Endodermal cell (in vitro differentiated cells): ENCODE results near the gene TDRD10. TPM values are rescaled to one million over a fixed set of nuclear protein-coding genes. Genes with fewer than 3 reads are reported as not detected.

Experiments
- DNase-seq: peaks from one replicate; pipeline ENCODE4 v3.0.0-alpha.2; 2017
- H3K27ac ChIP-seq: 2 replicates; pipeline ENCODE4 v1.5.1; 2013; ENCODE audit warnings: mild to moderate bottlenecking, low read depth, low read length, moderate library complexity
- H3K27me3 ChIP-seq: 2 replicates; pipeline ENCODE4 v1.6.1; 2013; ENCODE audit warnings: mild to moderate bottlenecking, low read length, moderate library complexity; ENCODE audit not compliant: insufficient read depth, control insufficient read depth, poor library complexity, severe bottlenecking
- H3K36me3 ChIP-seq: 2 replicates; pipeline ENCODE4 v1.7.0; 2013; ENCODE audit warnings: mild to moderate bottlenecking, low read length, moderate library complexity; ENCODE audit not compliant: control insufficient read depth, insufficient read depth
- H3K4me1 ChIP-seq: one replicate; pipeline ENCODE4 v1.7.0; 2013; ENCODE audit warnings: low read length; ENCODE audit not compliant: control insufficient read depth, insufficient read depth
- H3K4me3 ChIP-seq: 2 replicates; pipeline ENCODE4 v1.5.1; 2013; ENCODE audit warnings: mild to moderate bottlenecking, low read length, moderate library complexity
- H3K9ac ChIP-seq: 2 replicates; pipeline ENCODE4 v1.6.1; 2013; ENCODE audit warnings: mild to moderate bottlenecking, low read length, moderate library complexity; ENCODE audit not compliant: poor library complexity, severe bottlenecking; ENCODE audit errors: extremely low read depth
- H3K9me3 ChIP-seq: 2 replicates; pipeline ENCODE4 v1.6.1; 2013; ENCODE audit warnings: mild to moderate bottlenecking, low read length, moderate library complexity; ENCODE audit not compliant: control insufficient read depth
- H3K27ac Mint-ChIP-seq: 2 replicates; pipeline ENCODE4 v1.8.0; 2020; ENCODE audit warnings: mixed read lengths
- H3K27me3 Mint-ChIP-seq: 2 replicates; pipeline ENCODE4 v1.8.0; 2021; ENCODE audit warnings: mild to moderate bottlenecking, mixed read lengths; ENCODE audit not compliant: insufficient read depth
- H3K36me3 Mint-ChIP-seq: 2 replicates; pipeline ENCODE4 v1.8.0; 2020; ENCODE audit warnings: low read depth, mixed read lengths
- H3K4me1 Mint-ChIP-seq: 2 replicates; pipeline ENCODE4 v1.8.0; 2020; ENCODE audit warnings: mixed read lengths
- H3K4me3 Mint-ChIP-seq: 2 replicates; pipeline ENCODE4 v1.8.0; 2020; ENCODE audit warnings: mild to moderate bottlenecking, moderate library complexity, mixed read lengths
- H3K9me3 Mint-ChIP-seq: 2 replicates; pipeline ENCODE4 v1.8.0; 2020; ENCODE audit warnings: mild to moderate bottlenecking, mixed read lengths
- CTCF ChIP-seq: fragments of 200-600 bp; sonication (generic); conservative IDR thresholded peaks from 2 replicates; pipeline ENCODE4 v1.5.0; 2021; ENCODE audit warnings: antibody characterized with exemption, mild to moderate bottlenecking
- WGBS, 2 experiments: methylation state at CpG; one replicate each; pipeline versions ENCODE4 v1.1.5 to v1.1.7; 2013; ENCODE audit warnings: missing lambda C conversion rate in 2 of 2, mixed read lengths in 1 of 2; ENCODE audit not compliant: insufficient coverage in 1 of 2, insufficient read length in 1 of 2; 5-methylcytosine and 5-hydroxymethylcytosine counted together
- total RNA-seq, 2 donors: library from RNA; stranded (reverse); fragmentation: NEBNext Ultra II Directional in 1 of 2; extraction: Animal tissue kit (Norgen Biotek cat#: 25700) in 1 of 2; gene quantifications; 2 replicates in 1 of 2; 3 replicates in 1 of 2; pipeline ENCODE4 v1.2.1, GENCODE V29; 2021

The TDRD10 gene
- total RNA-seq, 2 donors from 2014 or later: not detected

- H3K27ac Mint-ChIP-seq: no peak overlapping the region
- no peaks in the 10 kb centered on the region for H3K9me3 Mint-ChIP-seq
- Histone ChIP-seq H3K4me3 (no peak overlapping the region), H3K9me3 (no peaks in the 10 kb centered on the region), H3K27me3 (no peaks in the 10 kb centered on the region), H3K36me3 (peaks cover 54% of the 10 kb centered on the region), H3K4me1 (peaks cover 7% of the 10 kb centered on the region), H3K27ac (no peak overlapping the region), H3K9ac (no peak overlapping the region)
- H3K36me3 Mint-ChIP-seq: peaks cover 40% of the 10 kb centered on the region
- H3K4me3 Mint-ChIP-seq: no peak overlapping the region
- TF ChIP-seq CTCF: no peak
- no peaks in the 10 kb centered on the region for H3K27me3 Mint-ChIP-seq
- 93 to 94% methylated on average over 6 to 7 of the region's 7 CpGs for WGBS, 2 experiments
- DNase-seq: no peak
- peaks cover 7% of the 10 kb centered on the region for H3K4me1 Mint-ChIP-seq
Measured at GRCh38 chr1:154577346-154578057, 75.5 kb downstream of the TDRD10 start.

- Histone ChIP-seq H3K27ac (no peak overlapping the region), H3K4me1 (peaks cover 7% of the 10 kb centered on the region), H3K36me3 (peaks cover 59% of the 10 kb centered on the region), H3K4me3 (no peak overlapping the region), H3K9ac (no peak overlapping the region), H3K9me3 (no peaks in the 10 kb centered on the region), H3K27me3 (no peaks in the 10 kb centered on the region)
- no peaks in the 10 kb centered on the region for H3K9me3 Mint-ChIP-seq
- 88 to 94% methylated on average over 6 of the region's 6 CpGs for WGBS, 2 experiments
- no peak overlapping the region for H3K4me3 Mint-ChIP-seq
- peaks cover 45% of the 10 kb centered on the region for H3K36me3 Mint-ChIP-seq
- H3K27me3 Mint-ChIP-seq: no peaks in the 10 kb centered on the region
- DNase-seq: peak; percentile 26
- no peak for TF ChIP-seq CTCF
- peaks cover 7% of the 10 kb centered on the region for H3K4me1 Mint-ChIP-seq
- H3K27ac Mint-ChIP-seq: no peak overlapping the region
Measured at GRCh38 chr1:154578058-154578418, 76.0 kb downstream of the TDRD10 start.

- Mint-ChIP-seq H3K4me3 (no peak overlapping the region), H3K27ac (no peak overlapping the region), H3K27me3 (no peaks in the 10 kb centered on the region), H3K4me1 (peaks cover 5% of the 10 kb centered on the region), H3K36me3 (peaks cover 58% of the 10 kb centered on the region), H3K9me3 (no peaks in the 10 kb centered on the region)
- Histone ChIP-seq H3K9me3 (no peaks in the 10 kb centered on the region), H3K27me3 (no peaks in the 10 kb centered on the region), H3K9ac (no peak overlapping the region), H3K27ac (no peak overlapping the region), H3K4me1 (peaks cover 5% of the 10 kb centered on the region), H3K36me3 (peaks cover 72% of the 10 kb centered on the region), H3K4me3 (no peak overlapping the region)
- WGBS, 2 experiments: 96 to 98% methylated on average over 4 to 8 of the region's 8 CpGs
- TF ChIP-seq CTCF: no peak
- DNase-seq: no peak
Measured at GRCh38 chr1:154579374-154579773, 77.4 kb downstream of the TDRD10 start.
